ENCODE data around the gene ACTR5. TPM values are rescaled to one million over a fixed set of nuclear protein-coding genes. Genes with fewer than 3 reads are reported as not detected.

Gene ACTR5
- total and polyA plus RNA-seq, 2 donors (not counting 3 experiments of a cell fraction or from before 2014, with no cell fraction given) = 8.8 to 11.3 TPM

DNA sequence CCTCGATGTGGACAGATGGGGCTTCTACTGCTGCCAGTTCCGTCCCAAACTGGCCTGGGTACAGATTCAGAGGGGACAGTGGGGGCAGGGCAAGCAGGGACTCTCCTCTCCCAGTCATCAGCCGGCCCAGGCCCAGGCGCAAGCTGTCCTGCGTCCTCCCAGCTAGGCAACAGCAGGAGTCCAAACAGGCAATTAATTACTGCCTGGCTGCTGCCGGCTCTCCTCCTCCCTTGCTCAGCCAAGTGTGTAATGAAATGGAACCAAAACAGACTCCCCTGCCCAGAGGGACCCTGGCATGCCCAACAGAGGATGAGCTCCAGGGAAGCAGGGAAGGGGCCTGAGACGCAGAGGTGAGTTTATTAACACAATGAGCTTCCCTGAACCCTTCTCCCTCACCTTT lies 41.8 kb upstream of the ACTR5 start:
- no peaks in the 10 kb centered on the region for H3K36me3 ChIP-seq (ENCODE audit: control insufficient read depth in 2 of 2, extremely low read depth in 1 of 2, insufficient read depth in 2 of 2, low read length in 2 of 2)
- H4K20me1 ChIP-seq (replicated peaks; ENCODE audit: control insufficient read depth, extremely low read depth, insufficient read depth, low read length) = no peaks in the 10 kb centered on the region
- no peaks in the 10 kb centered on the region for H3K9me1 ChIP-seq (replicated peaks; ENCODE audit: control insufficient read depth, extremely low read depth, insufficient read depth, low read length)
- dilution Hi-C loops (cut with MboI; ENCODE audit: extremely low pct_ligation_motif_present, low sequenced_read_pairs) = no loop called here
- ChIA-PET POLR2A (no interaction called here), CTCF (no interaction called here)
- DNase-seq (ENCODE audit: low read depth, low spot score) = no peak
- no peak overlapping the region for H3K9ac ChIP-seq (replicated peaks; ENCODE audit: extremely low read depth, insufficient read depth, low read length)
- H3K27me3 ChIP-seq (ENCODE audit: control insufficient read depth in 2 of 2, insufficient read depth in 2 of 2, low read length in 2 of 2) = peaks cover 5 to 6% of the 10 kb centered on the region in 2 experiments
- H3K79me2 ChIP-seq (ENCODE audit: control insufficient read depth, insufficient read depth, low read length) = no peaks in the 10 kb centered on the region
- FAIRE-seq = no peak
- H3K4me3 ChIP-seq (replicated peaks in 1 of 3; ENCODE audit: insufficient read depth in 1 of 3, low read depth in 1 of 3, low read length in 3 of 3) = no peak overlapping the region
- no peak for TF ChIP-seq MYC (IDR thresholded peaks at IDR 0.05; ENCODE audit: low read depth, low read length)
- TF ChIP-seq EZH2 (IDR thresholded peaks at IDR 0.05; ENCODE audit: borderline replicate concordance, low read depth, low read length, severe bottlenecking) = no peak
- TF ChIP-seq JUN (IDR thresholded peaks at IDR 0.05; ENCODE audit: borderline replicate concordance, insufficient read depth, insufficient read length, low read depth) = no peak
- TF ChIP-seq POLR2A (IDR thresholded peaks at IDR 0.05; ENCODE audit: low read depth, low read length) = no peak
- no peak for TF ChIP-seq FOS (IDR thresholded peaks at IDR 0.05; ENCODE audit: borderline replicate concordance, insufficient read depth, low read length)
- TF ChIP-seq, protein P1, sequence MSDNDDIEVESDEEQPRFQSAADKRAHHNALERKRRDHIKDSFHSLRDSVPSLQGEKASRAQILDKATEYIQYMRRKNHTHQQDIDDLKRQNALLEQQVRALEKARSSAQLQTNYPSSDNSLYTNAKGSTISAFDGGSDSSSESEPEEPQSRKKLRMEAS (IDR thresholded peaks at IDR 0.05; ENCODE audit: insufficient read depth, insufficient read length) = no peak
- TF ChIP-seq GATA2 (IDR thresholded peaks at IDR 0.05; ENCODE audit: insufficient read depth, insufficient read length, low read depth, low read length) = no peak
- TF ChIP-seq POLR2AphosphoS5 (IDR thresholded peaks at IDR 0.05; ENCODE audit: insufficient read depth, low read depth, low read length) = no peak
- TF ChIP-seq, protein P2, sequence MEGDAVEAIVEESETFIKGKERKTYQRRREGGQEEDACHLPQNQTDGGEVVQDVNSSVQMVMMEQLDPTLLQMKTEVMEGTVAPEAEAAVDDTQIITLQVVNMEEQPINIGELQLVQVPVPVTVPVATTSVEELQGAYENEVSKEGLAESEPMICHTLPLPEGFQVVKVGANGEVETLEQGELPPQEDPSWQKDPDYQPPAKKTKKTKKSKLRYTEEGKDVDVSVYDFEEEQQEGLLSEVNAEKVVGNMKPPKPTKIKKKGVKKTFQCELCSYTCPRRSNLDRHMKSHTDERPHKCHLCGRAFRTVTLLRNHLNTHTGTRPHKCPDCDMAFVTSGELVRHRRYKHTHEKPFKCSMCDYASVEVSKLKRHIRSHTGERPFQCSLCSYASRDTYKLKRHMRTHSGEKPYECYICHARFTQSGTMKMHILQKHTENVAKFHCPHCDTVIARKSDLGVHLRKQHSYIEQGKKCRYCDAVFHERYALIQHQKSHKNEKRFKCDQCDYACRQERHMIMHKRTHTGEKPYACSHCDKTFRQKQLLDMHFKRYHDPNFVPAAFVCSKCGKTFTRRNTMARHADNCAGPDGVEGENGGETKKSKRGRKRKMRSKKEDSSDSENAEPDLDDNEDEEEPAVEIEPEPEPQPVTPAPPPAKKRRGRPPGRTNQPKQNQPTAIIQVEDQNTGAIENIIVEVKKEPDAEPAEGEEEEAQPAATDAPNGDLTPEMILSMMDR (IDR thresholded peaks at IDR 0.05; ENCODE audit: extremely low read depth in 1 of 2, insufficient read depth in 1 of 2, low read depth in 1 of 2, low read length in 2 of 2) = no peak
- H3K9me3 ChIP-seq (replicated peaks; ENCODE audit: control insufficient read depth, insufficient read depth, low read length) = no peaks in the 10 kb centered on the region
- H3K4me2 ChIP-seq (ENCODE audit: insufficient read depth, low read length) = no peak overlapping the region
- no peak overlapping the region for H3K27ac ChIP-seq (ENCODE audit: insufficient read depth, low read depth, low read length)
- BruUV-seq (replicated peaks) = no TSS peak
- intact Hi-C loops (cut with micrococcal nuclease) = no loop called here
- no peak overlapping the region for H2AFZ ChIP-seq (ENCODE audit: low read depth, low read length)
- no peaks in the 10 kb centered on the region for H3K4me1 ChIP-seq (ENCODE audit: control insufficient read depth, extremely low read depth, insufficient read depth, low read length)
